K562 (cell line): ENCODE measurements around the gene DKK3.

ENCODE experiments used
- ARNT ChIP-seq, 2 experiments: fragments of 450-650 bp; IDR thresholded peaks; 2 replicates each; pipeline ENCODE4 v1.6.1; 2016; ENCODE audit warnings: mild to moderate bottlenecking in 1 of 2
- CEBPB ChIP-seq: fragments of 450-650 bp; IDR thresholded peaks from 2 replicates; pipeline ENCODE4 v1.6.1; 2016; ENCODE audit warnings: missing genetic modification characterization, missing compliant biosample characterization
- EZH2 ChIP-seq: IDR thresholded peaks from 2 replicates; pipeline ENCODE4 v1.6.1; 2012; ENCODE audit warnings: low read depth, mild to moderate bottlenecking, inconsistent platforms, low read length, borderline replicate concordance
- GATA2 ChIP-seq: sonication (generic); formaldehyde crosslinking; IDR thresholded peaks from 2 replicates; pipeline ENCODE4 v1.4.0; 2020; ENCODE audit warnings: mild to moderate bottlenecking, missing genetic modification reagents
- SIRT6 ChIP-seq: IDR thresholded peaks from one replicate; pipeline ENCODE4 v1.6.1; 2012; ENCODE audit warnings: low read depth, mild to moderate bottlenecking, control low read depth, inconsistent platforms, low read length, moderate library complexity

GRCh38 chr11:12028303-12028702 is 19.9 kb upstream of the DKK3 start:
- TF ChIP-seq CEBPB = no peak
- TF ChIP-seq EZH2 = no peak
- TF ChIP-seq ARNT (IDR thresholded peaks at IDR 0.05) = no peak
- no peak for TF ChIP-seq SIRT6
- TF ChIP-seq GATA2 (CRISPR knock-in tag) = no peak
